ENCODE results near the gene PCTP.

PCTP gene

GRCh38 chr17:55776271-55776670 lies 25.4 kb downstream of the PCTP start:
- Histone ChIP-seq H3K9ac (ENCODE audit: low read length) (no peak overlapping the region), H3K9me2 (replicated peaks; ENCODE audit: insufficient read depth, low read length) (no peaks in the 10 kb centered on the region), H3F3A (ENCODE audit: insufficient read depth) (no peaks in the 10 kb centered on the region), H3K4me3 (ENCODE audit: insufficient read depth, low read length, poor library complexity, severe bottlenecking) (no peak overlapping the region), H3K27ac (ENCODE audit: low read depth, low read length) (no peak overlapping the region), H2AFZ (ENCODE audit: low read depth, low read length, severe bottlenecking) (no peak overlapping the region), H3K9me3 (ENCODE audit: insufficient read depth, low read length) (no peaks in the 10 kb centered on the region), H3K4me2 (ENCODE audit: low read depth, low read length, poor library complexity, severe bottlenecking) (no peak overlapping the region), H3K36me3 (ENCODE audit: low read length) (no peaks in the 10 kb centered on the region), H4K20me1 (ENCODE audit: low read depth, low read length) (no peaks in the 10 kb centered on the region), H3K79me2 (ENCODE audit: insufficient read depth, low read length) (no peaks in the 10 kb centered on the region), H3K27me3 (ENCODE audit: low read length) (no peaks in the 10 kb centered on the region)
- TF ChIP-seq CTCF (IDR thresholded peaks at IDR 0.05; ENCODE audit: insufficient read depth, low read length, poor library complexity, severe bottlenecking) (no peak), EZH2phosphoT487 (conservative IDR thresholded peaks at IDR 0.05; ENCODE audit: low read length) (no peak)

GRCh38 chr17:55777471-55777971 lies 26.7 kb downstream of the PCTP start:
- Histone ChIP-seq H3K9me3 (ENCODE audit: insufficient read depth, low read length) (no peaks in the 10 kb centered on the region), H3F3A (ENCODE audit: insufficient read depth) (no peaks in the 10 kb centered on the region), H3K9ac (ENCODE audit: low read length) (no peak overlapping the region), H3K4me2 (ENCODE audit: low read depth, low read length, poor library complexity, severe bottlenecking) (no peak overlapping the region), H3K27me3 (ENCODE audit: low read length) (peaks cover 2% of the 10 kb centered on the region; the same call in 1 of the 2 replicates), H2AFZ (ENCODE audit: low read depth, low read length, severe bottlenecking) (no peak overlapping the region), H3K36me3 (ENCODE audit: low read length) (no peaks in the 10 kb centered on the region), H3K9me2 (replicated peaks; ENCODE audit: insufficient read depth, low read length) (no peaks in the 10 kb centered on the region), H3K27ac (ENCODE audit: low read depth, low read length) (no peak overlapping the region), H3K4me3 (ENCODE audit: insufficient read depth, low read length, poor library complexity, severe bottlenecking) (no peak overlapping the region), H3K79me2 (ENCODE audit: insufficient read depth, low read length) (no peaks in the 10 kb centered on the region), H4K20me1 (ENCODE audit: low read depth, low read length) (no peaks in the 10 kb centered on the region)
- no peak for TF ChIP-seq CTCF (IDR thresholded peaks at IDR 0.05; ENCODE audit: insufficient read depth, low read length, poor library complexity, severe bottlenecking)
- no peak for TF ChIP-seq EZH2phosphoT487 (conservative IDR thresholded peaks at IDR 0.05; ENCODE audit: low read length)

- H2AFZ ChIP-seq (ENCODE audit: low read depth, low read length, severe bottlenecking), result no peak overlapping the region
- TF ChIP-seq EZH2phosphoT487 (conservative IDR thresholded peaks at IDR 0.05; ENCODE audit: low read length) (no peak), CTCF (IDR thresholded peaks at IDR 0.05; ENCODE audit: insufficient read depth, low read length, poor library complexity, severe bottlenecking) (no peak)
- no peaks in the 10 kb centered on the region for H3F3A ChIP-seq (ENCODE audit: insufficient read depth)
- no peak overlapping the region for H3K4me3 ChIP-seq (ENCODE audit: insufficient read depth, low read length, poor library complexity, severe bottlenecking)
- no peak overlapping the region for H3K27ac ChIP-seq (ENCODE audit: low read depth, low read length)
- no peak overlapping the region for H3K9ac ChIP-seq (ENCODE audit: low read length)
- no peaks in the 10 kb centered on the region for H3K79me2 ChIP-seq (ENCODE audit: insufficient read depth, low read length)
- H3K9me3 ChIP-seq (ENCODE audit: insufficient read depth, low read length), result no peaks in the 10 kb centered on the region
- H3K27me3 ChIP-seq (ENCODE audit: low read length), result peaks cover 3% of the 10 kb centered on the region; the same call in 1 of the 2 replicates
- H3K4me2 ChIP-seq (ENCODE audit: low read depth, low read length, poor library complexity, severe bottlenecking), result no peak overlapping the region
- no peaks in the 10 kb centered on the region for H3K36me3 ChIP-seq (ENCODE audit: low read length)
- H3K9me2 ChIP-seq (replicated peaks; ENCODE audit: insufficient read depth, low read length), result no peaks in the 10 kb centered on the region
- no peaks in the 10 kb centered on the region for H4K20me1 ChIP-seq (ENCODE audit: low read depth, low read length)
Measured at GRCh38 chr17:55778389-55779118, 27.7 kb downstream of the PCTP start.
